NCI-H2227 treated with DMSO at 0.1 percent for 48 hours (cell line): Measurements from ENCODE around the gene CYP19A1.
"Not testable (repeated sequence)": the region's sequence is repeated elsewhere in the genome, so short reads cannot be mapped to it uniquely, and the experiment has no call there.

Experiments used
- DNase-seq: peaks from one replicate; lab custom pipeline; 2025; lab: John Stamatoyannopoulos, UW

Gene CYP19A1

GRCh38 chr15:51212239-51212638 is 126.2 kb downstream of the CYP19A1 start:
- no peak for DNase-seq

- no peak for DNase-seq
These were observed 133.1 kb downstream of the CYP19A1 start for GRCh38 chr15:51205050-51205975.

GRCh38 chr15:51203797-51204196 is 134.6 kb downstream of the CYP19A1 start:
- no peak for DNase-seq

GRCh38 chr15:51202783-51203182 is 135.6 kb downstream of the CYP19A1 start:
- no peak for DNase-seq

- DNase-seq, result no peak
These were observed 136.8 kb downstream of the CYP19A1 start for GRCh38 chr15:51201581-51201980.

GRCh38 chr15:51200792-51201191 is 137.6 kb downstream of the CYP19A1 start:
- no peak for DNase-seq

GRCh38 chr15:51199541-51199940 is 138.9 kb downstream of the CYP19A1 start:
- DNase-seq, result no peak

GRCh38 chr15:51198701-51199232 is 139.6 kb downstream of the CYP19A1 start:
- DNase-seq, result no peak

GRCh38 chr15:51195459-51195858 is 142.9 kb downstream of the CYP19A1 start:
- no peak for DNase-seq

GRCh38 chr15:51193979-51194378 is 144.4 kb downstream of the CYP19A1 start:
- DNase-seq, result no peak

GRCh38 chr15:51193526-51193925 is 144.9 kb downstream of the CYP19A1 start:
- DNase-seq, result no peak

GRCh38 chr15:51192521-51193280 is 145.7 kb downstream of the CYP19A1 start:
- DNase-seq, result peak; percentile 68

- no peak for DNase-seq
These were observed 146.6 kb downstream of the CYP19A1 start for GRCh38 chr15:51191766-51192165.

GRCh38 chr15:51191072-51191670 is 147.2 kb downstream of the CYP19A1 start:
- DNase-seq, result no peak

GRCh38 chr15:51190424-51191068 is 147.8 kb downstream of the CYP19A1 start:
- DNase-seq, result no peak

- DNase-seq, result no peak
These were observed 148.6 kb downstream of the CYP19A1 start for GRCh38 chr15:51189669-51190385.

- DNase-seq, result not testable (repeated sequence)
These were observed 149.6 kb downstream of the CYP19A1 start for GRCh38 chr15:51188791-51189190.

- DNase-seq, result no peak
These were observed 151.5 kb downstream of the CYP19A1 start for GRCh38 chr15:51186891-51187290.

- DNase-seq, result no peak
These were observed 152.2 kb downstream of the CYP19A1 start for GRCh38 chr15:51186181-51186705.

- no peak for DNase-seq
These were observed 152.9 kb downstream of the CYP19A1 start for GRCh38 chr15:51185213-51186159.
